ENCODE data around the gene RUFY2. TPM values are rescaled to one million over a fixed set of nuclear protein-coding genes. Genes with fewer than 3 reads are reported as not detected.

RUFY2 gene
- total RNA-seq, 3 donors from 2014 or later (not counting 1 experiment from before 2014, with no cell fraction given): 24.7 to 31.9 (median 31.4) TPM

GRCh38 chr10:68367121-68367520 is 40.0 kb downstream of the RUFY2 start:
- no peak overlapping the region for H3K27ac ChIP-seq (ENCODE audit: low read length)
- H3K27ac Mint-ChIP-seq: no peak overlapping the region
- TF ChIP-seq, protein P1, sequence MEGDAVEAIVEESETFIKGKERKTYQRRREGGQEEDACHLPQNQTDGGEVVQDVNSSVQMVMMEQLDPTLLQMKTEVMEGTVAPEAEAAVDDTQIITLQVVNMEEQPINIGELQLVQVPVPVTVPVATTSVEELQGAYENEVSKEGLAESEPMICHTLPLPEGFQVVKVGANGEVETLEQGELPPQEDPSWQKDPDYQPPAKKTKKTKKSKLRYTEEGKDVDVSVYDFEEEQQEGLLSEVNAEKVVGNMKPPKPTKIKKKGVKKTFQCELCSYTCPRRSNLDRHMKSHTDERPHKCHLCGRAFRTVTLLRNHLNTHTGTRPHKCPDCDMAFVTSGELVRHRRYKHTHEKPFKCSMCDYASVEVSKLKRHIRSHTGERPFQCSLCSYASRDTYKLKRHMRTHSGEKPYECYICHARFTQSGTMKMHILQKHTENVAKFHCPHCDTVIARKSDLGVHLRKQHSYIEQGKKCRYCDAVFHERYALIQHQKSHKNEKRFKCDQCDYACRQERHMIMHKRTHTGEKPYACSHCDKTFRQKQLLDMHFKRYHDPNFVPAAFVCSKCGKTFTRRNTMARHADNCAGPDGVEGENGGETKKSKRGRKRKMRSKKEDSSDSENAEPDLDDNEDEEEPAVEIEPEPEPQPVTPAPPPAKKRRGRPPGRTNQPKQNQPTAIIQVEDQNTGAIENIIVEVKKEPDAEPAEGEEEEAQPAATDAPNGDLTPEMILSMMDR (IDR thresholded peaks at IDR 0.05): no peak

GRCh38 chr10:68366600-68366999 is 40.5 kb downstream of the RUFY2 start:
- Mint-ChIP-seq H3K9me3 (peaks cover 0 to 2% of the 10 kb centered on the region in 2 donors), H3K36me3 (peaks cover 16% of the 10 kb centered on the region), H3K27ac (no peak overlapping the region), H3K4me3 (no peak overlapping the region), H3K27me3 (ENCODE audit: low read depth in 2 of 2) (no peaks in the 10 kb centered on the region), H3K4me1 (no peaks in the 10 kb centered on the region)
- ATAC-seq (no peak), DNase-seq (no peak)
- TF ChIP-seq, protein P1 (IDR thresholded peaks at IDR 0.05): no peak
- Histone ChIP-seq H3K27ac (ENCODE audit: low read length) (no peak overlapping the region), H3K4me1 (ENCODE audit: control insufficient read depth, insufficient read depth, low read length) (no peaks in the 10 kb centered on the region), H3K36me3 (ENCODE audit: control insufficient read depth, insufficient read depth, low read length) (peaks cover 23% of the 10 kb centered on the region), H3K4me3 (ENCODE audit: low read length) (no peak overlapping the region), H3K9me3 (ENCODE audit: control insufficient read depth, insufficient read depth, low read length) (no peaks in the 10 kb centered on the region), H3K27me3 (ENCODE audit: control insufficient read depth, insufficient read depth, low read length) (no peaks in the 10 kb centered on the region)
- 96% methylated on average over 4 of the region's 5 CpGs for WGBS (ENCODE audit: insufficient coverage)
- intact Hi-C loops (cut with micrococcal nuclease): no loop called here

More at GRCh38 chr10:68367121-68367520, 40.0 kb downstream of the RUFY2 start:
- Histone ChIP-seq H3K27me3 (ENCODE audit: control insufficient read depth, insufficient read depth, low read length) (no peaks in the 10 kb centered on the region), H3K36me3 (ENCODE audit: control insufficient read depth, insufficient read depth, low read length) (peaks cover 23% of the 10 kb centered on the region), H3K9me3 (ENCODE audit: control insufficient read depth, insufficient read depth, low read length) (peaks cover 4% of the 10 kb centered on the region), H3K4me1 (ENCODE audit: control insufficient read depth, insufficient read depth, low read length) (no peaks in the 10 kb centered on the region), H3K4me3 (ENCODE audit: low read length) (no peak overlapping the region)
- 100% methylated on average over 2 of the region's 2 CpGs for WGBS (ENCODE audit: insufficient coverage)
- no peaks in the 10 kb centered on the region for H3K4me1 Mint-ChIP-seq
- DNase-seq (no peak), ATAC-seq (no peak)
- H3K9me3 Mint-ChIP-seq: peaks cover 0 to 5% of the 10 kb centered on the region in 2 donors
- intact Hi-C loops (cut with micrococcal nuclease): no loop called here
- H3K27me3 Mint-ChIP-seq (ENCODE audit: low read depth in 2 of 2): no peaks in the 10 kb centered on the region
- no peak overlapping the region for H3K4me3 Mint-ChIP-seq
- H3K36me3 Mint-ChIP-seq: peaks cover 16% of the 10 kb centered on the region

DNA sequence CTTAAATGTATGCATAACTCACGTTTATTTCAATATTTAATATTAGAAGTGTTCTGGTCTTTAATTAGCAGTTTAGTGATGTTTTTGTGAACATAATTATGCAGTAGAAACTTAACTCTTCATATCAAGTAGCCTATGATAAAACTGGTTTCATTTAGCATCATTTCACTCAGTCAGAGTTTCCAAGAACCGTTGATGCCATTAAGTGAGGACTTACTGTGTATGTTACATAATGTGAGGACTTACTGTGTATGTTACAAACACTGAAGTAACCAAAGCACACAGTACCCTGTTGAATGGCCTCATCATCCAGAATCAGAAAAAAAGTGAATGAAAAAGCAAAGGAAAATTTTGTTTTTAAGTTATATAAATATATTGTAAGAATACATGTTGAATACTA is 41.5 kb downstream of the RUFY2 start:
- no peaks in the 10 kb centered on the region for H3K27me3 ChIP-seq (ENCODE audit: control insufficient read depth, insufficient read depth, low read length)
- no peak overlapping the region for H3K27ac ChIP-seq (ENCODE audit: low read length)
- H3K27me3 Mint-ChIP-seq (ENCODE audit: low read depth in 2 of 2): no peaks in the 10 kb centered on the region
- 100% methylated on average over 1 of the region's 2 CpGs for WGBS (ENCODE audit: insufficient coverage)
- peaks cover 27% of the 10 kb centered on the region for H3K36me3 ChIP-seq (ENCODE audit: control insufficient read depth, insufficient read depth, low read length)
- DNase-seq: no peak
- H3K27ac Mint-ChIP-seq: no peak overlapping the region
- no peak overlapping the region for H3K4me3 ChIP-seq (ENCODE audit: low read length)
- ATAC-seq: no peak
- peaks cover 10% of the 10 kb centered on the region for H3K36me3 Mint-ChIP-seq
- no peaks in the 10 kb centered on the region for H3K9me3 Mint-ChIP-seq
- intact Hi-C loops (cut with micrococcal nuclease): no loop called here
- TF ChIP-seq, protein P1 (IDR thresholded peaks at IDR 0.05): no peak
- H3K4me1 Mint-ChIP-seq: no peaks in the 10 kb centered on the region
- no peaks in the 10 kb centered on the region for H3K4me1 ChIP-seq (ENCODE audit: control insufficient read depth, insufficient read depth, low read length)
- H3K9me3 ChIP-seq (ENCODE audit: control insufficient read depth, insufficient read depth, low read length): no peaks in the 10 kb centered on the region
- no peak overlapping the region for H3K4me3 Mint-ChIP-seq
